ENCODE results near the gene DMRTA1. TPM values are rescaled to one million over a fixed set of nuclear protein-coding genes. Genes with fewer than 3 reads are reported as not detected.

DMRTA1 gene
- polyA plus RNA-seq, 1 of the 3 experiments (the other 2 are of a cell fraction), result 0.03 TPM

- Histone ChIP-seq H3K27ac (ENCODE audit: low read depth in 2 of 2, low read length in 1 of 2) (no peak overlapping the region), H3K4me1 (ENCODE audit: control insufficient read depth in 1 of 2, insufficient read depth in 2 of 2, low read depth in 1 of 2, low read length in 1 of 2) (no peaks in the 10 kb centered on the region), H3K9me3 (no peaks in the 10 kb centered on the region), H3K9me2 (no peaks in the 10 kb centered on the region), H3F3A (replicated peaks; ENCODE audit: insufficient read depth) (no peaks in the 10 kb centered on the region), H3K4me2 (no peak overlapping the region), H3K9ac (no peak overlapping the region), H3K36me3 (replicated peaks in 1 of 2; ENCODE audit: control insufficient read depth in 1 of 2, insufficient read depth in 2 of 2, low read length in 1 of 2) (no peaks in the 10 kb centered on the region), H2AFZ (ENCODE audit: low read depth) (no peak overlapping the region), H4K20me1 (ENCODE audit: insufficient read depth) (no peaks in the 10 kb centered on the region), H3K79me2 (ENCODE audit: insufficient read depth) (no peaks in the 10 kb centered on the region), H3K27me3 (ENCODE audit: insufficient read depth) (no peaks in the 10 kb centered on the region; the same call in 1 of the 2 replicates), H3K4me3 (ENCODE audit: low read depth in 2 of 2, low read length in 1 of 2) (no peak overlapping the region)
- TF ChIP-seq GATA2 (CRISPR knock-in tag; IDR thresholded peaks at IDR 0.05), result no peak
- no peak for TF ChIP-seq FOXJ3 (CRISPR knock-in tag; IDR thresholded peaks at IDR 0.05)
- no peak for TF ChIP-seq MAX (IDR thresholded peaks at IDR 0.05; ENCODE audit: low read depth)
- DNase-seq, result no peak
- 20% methylated on average over 1 of the region's 1 CpG for WGBS (ENCODE audit: low lambda C conversion rate)
- ChIA-PET POLR2A (no interaction called here), CTCF (interaction anchor here (4.0 kb wide), 1 partner anchor 12 kb away, joined by 19 read pairs; no protein-coding TSS in a partner anchor)
Measured at GRCh38 chr9:22457448-22457847, 10.8 kb downstream of the DMRTA1 start.

- Histone ChIP-seq H2AFZ (ENCODE audit: low read depth) (no peak overlapping the region), H3K36me3 (replicated peaks in 1 of 2; ENCODE audit: control insufficient read depth in 1 of 2, insufficient read depth in 2 of 2, low read length in 1 of 2) (no peaks in the 10 kb centered on the region), H3K9me2 (no peaks in the 10 kb centered on the region), H3K79me2 (ENCODE audit: insufficient read depth) (no peaks in the 10 kb centered on the region), H3K27me3 (ENCODE audit: insufficient read depth) (peaks cover 10% of the 10 kb centered on the region; the same call in 1 of the 2 replicates), H3K4me1 (ENCODE audit: control insufficient read depth in 1 of 2, insufficient read depth in 2 of 2, low read depth in 1 of 2, low read length in 1 of 2) (no peaks in the 10 kb centered on the region), H4K20me1 (ENCODE audit: insufficient read depth) (no peaks in the 10 kb centered on the region), H3K9ac (no peak overlapping the region), H3K27ac (ENCODE audit: low read depth in 2 of 2, low read length in 1 of 2) (no peak overlapping the region), H3K4me3 (ENCODE audit: low read depth in 2 of 2, low read length in 1 of 2) (no peak overlapping the region), H3F3A (replicated peaks; ENCODE audit: insufficient read depth) (no peaks in the 10 kb centered on the region), H3K4me2 (no peak overlapping the region), H3K9me3 (no peaks in the 10 kb centered on the region)
- WGBS (ENCODE audit: low lambda C conversion rate), result 4% methylated on average over 1 of the region's 1 CpG
- CTCF ChIA-PET, result interaction anchor here (0.7 kb wide), 1 partner anchor 11 kb away, joined by 6 read pairs; no protein-coding TSS in a partner anchor
- no peak for DNase-seq
- POLR2A ChIA-PET, result no interaction called here
- TF ChIP-seq EP300 (IDR thresholded peaks at IDR 0.05; ENCODE audit: borderline replicate concordance in 1 of 2, low read depth in 1 of 2, low read length in 1 of 2) (no peak), RAD21 (IDR thresholded peaks at IDR 0.05; ENCODE audit: low read length) (no peak), RFX5 (IDR thresholded peaks at IDR 0.05; ENCODE audit: low read length) (no peak), NFIC (IDR thresholded peaks at IDR 0.05; ENCODE audit: borderline replicate concordance) (no peak), NRF1 (IDR thresholded peaks at IDR 0.05; ENCODE audit: low read depth, low read length) (no peak), EZH2phosphoT487 (IDR thresholded peaks at IDR 0.05; ENCODE audit: borderline replicate concordance, low read depth) (no peak), ZBTB33 (IDR thresholded peaks at IDR 0.05; ENCODE audit: borderline replicate concordance, low read depth) (no peak), MEF2A (IDR thresholded peaks at IDR 0.05; ENCODE audit: borderline replicate concordance, low read depth) (no peak), MXI1 (IDR thresholded peaks at IDR 0.05; ENCODE audit: low read depth, low read length) (no peak)
Measured at GRCh38 chr9:22463205-22463604, 16.6 kb downstream of the DMRTA1 start.
